GM18951 (cell line): Measurements from ENCODE around the gene TMUB1.

Source experiments
- POLR2A ChIP-seq: IDR thresholded peaks from 4 replicates; pipeline ENCODE4 v1.6.1; 2011; ENCODE audit warnings: mild to moderate bottlenecking; ENCODE audit not compliant: insufficient read length, insufficient read depth; ENCODE audit errors: extremely low read depth
- in situ Hi-C: fragments of 300-500 bp; cut with MboI; formaldehyde crosslinking; loops from one replicate; pipeline ENCODE4 v1.12.0; 2022; ENCODE audit warnings: low sequenced_read_pairs, mixed read lengths, inconsistent platforms; ENCODE audit not compliant: unreplicated experiment

Gene TMUB1

DNA sequence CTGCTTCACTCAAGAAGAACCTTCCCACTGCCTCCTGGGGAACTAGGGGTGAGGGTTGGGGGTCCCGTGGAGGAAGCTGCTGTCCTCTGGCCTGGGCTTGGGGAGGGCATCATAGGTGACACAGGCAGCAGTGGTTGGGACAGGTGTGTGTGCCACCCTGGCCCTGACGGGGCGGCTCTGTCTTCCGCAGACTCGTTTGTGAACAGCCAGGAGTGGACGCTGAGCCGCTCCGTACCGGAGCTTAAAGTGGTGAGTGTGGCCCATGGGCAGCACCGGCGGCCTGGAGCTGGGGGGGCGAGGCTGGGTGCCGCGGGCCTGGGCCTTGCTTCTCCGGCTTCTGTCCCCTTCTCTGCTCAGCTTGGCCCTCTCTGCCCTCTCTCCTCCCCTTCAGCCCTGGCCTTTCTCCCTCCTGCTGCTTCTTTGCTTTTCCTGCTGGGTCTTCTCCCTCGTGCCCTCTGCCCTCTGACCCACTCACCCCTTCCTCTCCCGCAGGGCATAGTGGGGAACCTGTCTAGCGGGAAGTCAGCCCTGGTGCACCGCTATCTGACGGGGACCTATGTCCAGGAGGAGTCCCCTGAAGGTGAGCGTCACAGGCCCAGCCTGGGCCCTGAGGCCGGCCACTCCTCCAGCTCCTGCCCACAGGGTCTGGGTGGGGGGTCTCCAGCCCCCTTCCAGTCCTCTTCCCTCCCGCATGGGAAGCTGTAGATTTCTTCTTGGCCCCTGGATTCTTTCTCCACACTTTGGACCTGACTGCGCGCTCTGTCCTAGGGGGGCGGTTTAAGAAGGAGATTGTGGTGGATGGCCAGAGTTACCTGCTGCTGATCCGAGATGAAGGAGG lies 33.5 kb upstream of the TMUB1 start:
- in situ Hi-C loops: no loop called here
- no peak for TF ChIP-seq POLR2A

DNA sequence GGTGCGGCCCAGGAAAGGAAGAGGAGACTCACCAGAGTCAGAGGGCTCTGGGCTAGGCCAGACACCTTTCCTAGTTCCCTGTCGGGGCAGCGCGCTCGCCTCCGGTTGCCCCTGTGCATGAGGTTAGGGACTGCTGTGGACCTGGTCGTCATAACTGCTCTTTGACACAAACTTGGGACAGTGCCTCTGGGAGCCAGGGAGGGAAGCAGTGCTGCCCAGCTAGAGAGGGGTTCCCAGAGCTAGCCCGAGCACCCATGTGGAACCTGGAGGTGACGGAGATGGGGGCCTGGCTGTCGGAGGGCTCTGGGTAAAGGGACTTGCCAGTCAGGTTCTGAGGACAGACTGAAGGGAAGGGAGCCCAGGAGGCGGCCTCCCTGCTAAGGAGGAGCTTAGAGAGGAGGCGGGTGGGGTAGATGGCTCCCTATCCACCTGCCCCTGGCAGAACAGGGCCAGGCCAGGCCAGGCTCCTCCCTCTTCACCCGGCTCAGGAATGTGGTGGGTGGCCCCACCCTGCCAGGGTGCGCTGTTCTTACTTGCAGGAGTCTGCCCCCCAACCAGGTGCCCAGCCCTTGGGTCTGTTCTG lies 32.6 kb upstream of the TMUB1 start:
- in situ Hi-C loops: no loop called here
- TF ChIP-seq POLR2A: no peak

DNA sequence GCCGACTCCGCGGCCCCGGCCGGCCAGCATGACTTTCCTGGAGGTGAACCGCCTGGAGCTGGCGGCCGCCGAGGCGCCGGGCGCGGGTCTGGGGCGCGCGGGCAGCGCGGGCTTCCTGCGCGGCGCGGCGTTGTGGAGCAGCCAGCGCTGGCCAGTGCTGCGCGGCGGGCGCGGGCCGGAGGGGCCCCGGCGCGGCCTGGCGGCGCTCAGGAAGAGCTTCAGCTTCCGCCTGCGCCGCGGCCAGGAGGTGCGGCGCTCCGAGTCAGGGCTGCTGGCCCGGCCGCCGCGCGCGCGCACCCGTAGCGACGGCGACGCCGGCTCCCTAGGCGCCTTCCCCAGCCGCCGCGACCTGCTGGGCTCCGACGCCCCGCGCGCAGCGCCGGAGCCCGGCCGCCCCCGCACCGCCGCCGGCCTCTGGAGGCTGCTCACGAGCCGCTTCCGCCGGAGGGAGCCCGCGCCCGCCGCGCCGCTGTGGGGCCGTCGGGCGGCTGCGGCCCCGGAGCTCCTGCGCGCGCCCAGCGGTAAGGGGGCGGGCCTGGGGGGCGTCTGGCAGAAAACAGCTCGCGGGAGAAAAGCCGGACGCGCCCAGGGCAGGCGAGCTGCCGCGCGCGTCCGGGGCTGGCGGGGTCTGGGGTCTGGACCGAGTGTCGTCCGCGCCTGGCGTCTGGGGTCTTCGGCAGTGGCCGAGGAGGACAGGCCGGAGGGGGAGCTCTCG lies 32.0 kb upstream of the TMUB1 start:
- in situ Hi-C loops: no loop called here
- no peak for TF ChIP-seq POLR2A

DNA sequence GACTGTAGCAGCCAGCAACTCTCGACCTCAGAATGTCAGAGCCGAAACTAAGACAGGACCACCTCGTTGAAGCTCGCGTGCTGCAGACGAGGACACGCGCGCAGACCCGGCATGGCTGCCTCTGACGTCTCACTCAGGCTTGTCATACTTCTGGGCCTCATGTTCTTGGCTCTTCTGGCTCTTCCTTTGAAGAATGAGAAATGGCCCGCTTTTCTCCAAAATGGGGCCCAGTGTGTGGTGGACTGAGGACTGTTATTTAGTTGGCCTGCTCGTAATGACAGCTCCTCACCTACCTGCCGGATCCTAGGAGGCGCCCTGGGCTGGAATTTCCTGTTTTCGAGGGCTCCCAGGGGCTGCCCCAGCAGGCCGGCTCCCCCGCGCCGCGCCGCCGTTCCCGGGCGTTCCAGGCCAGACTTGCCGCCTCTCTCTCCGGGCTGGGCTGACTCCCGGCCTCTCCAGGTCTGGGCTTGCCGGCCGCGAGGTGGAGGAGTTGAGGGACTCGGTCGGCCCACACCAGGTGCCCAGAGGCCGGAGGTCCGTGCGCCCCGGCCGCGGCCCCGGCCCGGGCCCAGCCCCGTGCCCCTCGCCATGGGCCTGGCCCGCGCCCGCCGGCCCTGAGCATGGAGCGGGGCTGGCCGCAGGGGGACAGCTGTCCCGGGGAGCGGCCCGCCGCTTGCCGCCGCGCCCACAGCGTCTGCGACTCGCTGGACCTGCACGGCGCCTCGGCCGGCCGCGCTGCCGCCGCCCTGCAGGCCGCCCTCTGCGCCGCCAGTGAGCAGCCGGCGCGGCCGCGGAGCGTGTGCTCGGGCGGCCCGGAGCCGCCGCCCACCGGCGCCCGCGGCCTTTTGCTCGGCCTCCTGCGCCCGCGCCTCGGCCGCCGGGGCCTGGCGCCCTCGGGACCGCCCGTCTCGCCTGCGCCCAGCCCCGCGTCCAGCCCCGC lies 31.1 kb upstream of the TMUB1 start:
- in situ Hi-C loops: no loop called here
- no peak for TF ChIP-seq POLR2A

DNA sequence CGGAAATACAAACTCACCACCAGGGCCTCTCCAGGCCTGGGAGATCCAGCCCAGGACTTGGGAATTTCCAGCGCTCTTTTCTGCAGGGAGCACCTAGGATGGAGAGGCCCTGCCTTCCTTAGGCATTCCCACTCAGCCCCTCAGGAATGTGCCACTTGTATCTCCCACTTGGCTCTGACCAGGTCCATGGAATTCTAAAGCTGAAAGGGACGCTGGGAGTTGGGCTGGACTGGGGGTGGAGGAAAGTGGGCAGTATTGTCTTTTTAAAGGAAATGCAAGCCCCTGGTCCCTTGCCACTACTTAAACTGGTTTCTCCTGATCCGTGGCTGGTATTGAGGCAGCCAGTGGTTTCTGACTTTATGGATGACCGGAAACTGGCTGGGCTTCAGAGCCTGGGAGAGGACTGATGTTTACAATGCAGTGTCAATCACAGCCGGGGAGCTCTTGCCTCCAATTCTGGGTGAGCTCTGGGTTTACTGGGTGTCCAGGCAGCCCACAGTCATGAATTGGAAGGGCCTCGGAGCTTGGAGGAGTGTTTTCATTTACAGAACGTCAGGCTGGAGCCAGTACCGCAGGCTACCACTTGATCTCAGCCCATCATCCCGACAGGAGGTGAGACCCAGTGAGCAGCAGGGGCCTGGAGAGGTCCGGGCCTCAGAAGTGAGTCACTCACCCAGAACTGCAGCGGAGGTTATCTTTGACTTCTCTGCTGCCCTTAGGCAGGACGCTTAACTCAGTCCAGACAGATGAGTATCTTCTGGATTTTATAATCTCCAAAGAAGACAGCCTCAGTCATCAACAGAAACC lies 30.3 kb upstream of the TMUB1 start:
- in situ Hi-C loops: no loop called here
- no peak for TF ChIP-seq POLR2A

DNA sequence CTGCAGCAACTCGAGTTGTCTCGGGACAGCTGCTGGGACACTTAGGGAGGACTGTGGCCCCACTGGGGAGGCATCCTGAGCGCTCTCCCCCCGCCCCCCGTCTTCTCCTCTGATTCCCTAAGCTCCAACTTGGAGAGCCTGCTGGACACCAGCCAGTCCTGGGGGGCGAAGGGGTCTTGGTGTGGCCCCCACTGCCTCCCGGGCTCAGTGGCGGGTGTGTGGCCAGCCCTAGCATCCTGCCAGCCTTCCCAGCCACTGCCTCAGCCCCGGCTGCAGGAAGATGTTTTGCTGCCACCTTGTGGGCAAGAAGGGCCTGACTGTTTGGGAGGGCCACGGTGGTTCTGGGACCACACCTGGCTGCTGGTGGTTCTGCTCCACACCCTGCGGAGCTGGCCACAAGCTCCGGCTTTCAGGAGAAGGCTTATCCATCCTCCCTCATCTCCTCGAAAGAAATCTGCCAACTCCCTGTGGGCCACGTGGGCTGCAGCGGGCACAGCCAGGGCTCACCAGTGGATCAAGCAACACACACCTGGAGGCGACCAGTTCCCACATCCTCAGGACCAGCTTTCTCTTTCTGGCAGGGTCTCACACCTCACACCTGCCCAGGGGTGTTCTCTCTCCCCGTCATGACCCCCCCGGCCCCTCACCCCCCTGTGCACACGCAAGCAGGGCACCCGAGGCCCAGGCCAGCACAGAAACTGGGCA lies 27.8 kb upstream of the TMUB1 start:
- in situ Hi-C loops: no loop called here

DNA sequence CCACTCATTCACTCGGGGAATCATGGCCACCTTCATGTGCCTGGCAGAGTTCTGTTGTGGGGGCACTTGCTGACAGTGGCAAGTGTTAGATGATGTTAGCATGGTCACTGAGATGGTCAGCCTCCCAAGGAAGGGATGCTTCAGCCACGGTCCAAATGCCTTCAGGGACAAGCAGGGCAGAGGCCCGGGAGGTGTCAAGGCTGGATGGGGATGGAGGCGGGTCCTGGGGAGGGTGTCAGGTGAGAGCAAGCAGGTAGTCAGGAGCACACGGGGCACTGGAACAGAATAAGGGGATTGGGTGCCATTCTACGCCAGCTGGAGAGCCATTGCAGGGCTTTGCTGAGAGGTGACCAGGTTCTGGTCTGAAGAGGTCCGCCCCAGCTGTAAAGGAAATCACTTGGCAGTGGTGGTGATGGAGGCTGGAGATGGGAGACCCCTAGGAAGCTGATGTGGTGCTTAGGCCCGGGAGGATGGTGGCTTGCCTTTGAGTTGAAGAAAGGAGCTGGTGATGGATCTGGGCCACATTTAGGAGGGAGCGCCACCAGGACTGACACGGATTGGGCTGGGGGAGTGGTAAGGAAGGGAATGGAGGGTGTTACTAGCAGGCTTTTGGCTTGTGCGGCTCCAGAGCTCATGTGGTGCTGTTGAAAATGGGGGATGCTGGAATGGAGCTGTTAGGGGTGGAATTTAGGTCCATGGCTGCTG lies 27.1 kb upstream of the TMUB1 start:
- in situ Hi-C loops: no loop called here
- TF ChIP-seq POLR2A: no peak

More for the DNA sequence above, 27.8 kb upstream of the TMUB1 start:
- TF ChIP-seq POLR2A: no peak

DNA sequence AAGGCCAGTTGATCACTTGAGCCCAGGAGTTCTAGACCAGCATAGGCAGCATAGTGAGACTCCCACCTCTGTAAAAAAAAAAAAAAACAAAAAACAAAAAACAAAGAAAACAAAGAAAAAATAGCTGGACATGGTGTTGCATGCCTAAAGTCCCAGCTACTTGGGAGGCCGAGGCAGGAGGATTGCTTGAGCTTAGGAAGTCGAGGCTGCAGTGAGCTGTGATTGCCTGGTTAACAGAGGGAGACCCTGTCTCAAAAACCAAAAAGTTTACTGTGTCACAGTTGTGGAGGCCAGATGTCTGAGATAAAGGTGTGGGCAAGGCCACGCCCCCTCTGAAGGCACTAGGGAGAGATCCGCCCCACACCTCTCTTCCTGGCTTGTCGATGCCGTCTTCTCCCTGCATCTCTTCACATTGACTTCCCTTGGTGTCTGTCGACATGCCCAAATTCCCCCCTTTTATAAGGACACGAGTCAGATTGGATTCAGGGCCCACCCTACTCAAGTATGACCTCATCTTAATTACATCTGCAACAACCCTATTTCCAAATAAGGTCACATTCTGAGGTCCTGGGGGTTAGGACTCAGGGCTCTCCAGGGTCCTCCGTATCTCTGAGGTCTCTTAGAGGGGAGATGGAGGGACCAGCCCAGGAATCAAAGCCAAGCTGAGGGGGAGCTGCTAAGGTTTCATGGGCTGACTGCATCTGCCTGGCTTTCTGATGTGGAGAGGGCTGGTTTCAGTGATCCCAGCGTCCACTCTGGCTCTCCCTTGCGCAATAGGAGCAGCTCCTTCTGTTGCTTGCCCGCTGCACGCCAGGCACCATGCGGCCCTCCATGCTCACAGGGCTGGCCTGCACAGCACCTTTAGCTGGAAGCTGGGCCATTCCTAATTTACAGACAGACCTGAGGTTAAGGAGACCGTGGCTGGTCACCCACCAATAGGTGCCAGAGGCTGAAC lies 26.1 kb upstream of the TMUB1 start:
- no peak for TF ChIP-seq POLR2A
- in situ Hi-C loops: no loop called here

DNA sequence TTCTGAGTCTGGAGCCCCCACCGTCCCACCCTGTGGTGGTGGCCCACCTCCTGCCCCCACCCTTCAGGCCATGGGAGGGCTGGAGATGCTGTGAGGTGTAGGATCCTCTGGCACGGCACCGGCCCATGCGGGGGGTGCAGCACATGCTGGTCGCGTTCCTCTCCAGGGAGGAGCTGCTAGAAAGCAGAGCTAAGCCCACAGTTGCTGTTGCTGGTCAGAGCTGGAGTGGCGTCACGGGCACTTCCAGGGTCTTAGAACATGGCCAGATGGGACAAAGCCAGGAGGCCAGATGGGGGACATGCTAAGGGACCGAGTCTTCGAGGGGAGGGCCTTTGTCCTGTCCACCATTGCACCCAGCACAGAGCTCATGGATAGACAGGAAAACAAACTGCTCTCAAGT lies 24.6 kb upstream of the TMUB1 start:
- in situ Hi-C loops: no loop called here

More for the DNA sequence above, 24.6 kb upstream of the TMUB1 start:
- no peak for TF ChIP-seq POLR2A
